Loucy (cell line): Measurements from ENCODE around the gene MACROD1.

Source experiments
- H2AFZ ChIP-seq: fragments of 200-600 bp; sonication (generic); 2 replicates; pipeline ENCODE4 v1.6.0; 2016; ENCODE audit warnings: antibody characterized with exemption, mild to moderate bottlenecking, low read length, moderate library complexity
- H3F3A ChIP-seq: fragments of 200-600 bp; 2 replicates; pipeline ENCODE4 v1.6.0; 2016; ENCODE audit warnings: antibody characterized with exemption, low read depth, mild to moderate bottlenecking
- H3K27me3 ChIP-seq: fragments of 200-600 bp; sonication (generic); 2 replicates; pipeline ENCODE4 v1.6.1; 2014; ENCODE audit warnings: low read length, mild to moderate bottlenecking; ENCODE audit not compliant: insufficient read depth, poor library complexity, severe bottlenecking
- H3K36me3 ChIP-seq: fragments of 200-600 bp; sonication (generic); 2 replicates; pipeline ENCODE4 v1.6.1; 2016; ENCODE audit warnings: low read length; ENCODE audit not compliant: insufficient read depth
- H3K4me1 ChIP-seq: fragments of 200-600 bp; sonication (generic); 2 replicates; pipeline ENCODE4 v1.5.1; 2014; ENCODE audit warnings: low read length, mild to moderate bottlenecking; ENCODE audit not compliant: insufficient read depth, poor library complexity, severe bottlenecking
- H3K4me2 ChIP-seq: fragments of 200-600 bp; sonication (generic); 2 replicates; pipeline ENCODE4 v1.6.0; 2014; ENCODE audit warnings: antibody characterized with exemption, low read length, low read depth, mild to moderate bottlenecking; ENCODE audit not compliant: poor library complexity, severe bottlenecking
- H3K4me3 ChIP-seq: fragments of 200-600 bp; sonication (generic); 2 replicates; pipeline ENCODE4 v1.5.1; 2014; ENCODE audit warnings: low read length, mild to moderate bottlenecking, mixed read lengths; ENCODE audit not compliant: poor library complexity, severe bottlenecking
- H3K79me2 ChIP-seq: fragments of 200-600 bp; sonication (generic); 2 replicates; pipeline ENCODE4 v1.6.1; 2014; ENCODE audit warnings: low read length; ENCODE audit not compliant: insufficient read depth
- H3K9ac ChIP-seq: fragments of 200-600 bp; sonication (generic); 2 replicates; pipeline ENCODE4 v1.6.0; 2014; ENCODE audit warnings: mild to moderate bottlenecking, low read depth, low read length, moderate library complexity; ENCODE audit not compliant: poor library complexity, severe bottlenecking
- H3K9me2 ChIP-seq: fragments of 200-600 bp; sonication (generic); replicated peaks from 2 replicates; pipeline ENCODE4 v1.6.1; 2016; ENCODE audit warnings: low read depth, low read length, mixed read lengths
- H3K9me3 ChIP-seq: fragments of 200-600 bp; sonication (generic); 2 replicates; pipeline ENCODE4 v1.6.1; 2014; ENCODE audit warnings: mild to moderate bottlenecking, antibody characterized with exemption, low read length, low read depth; ENCODE audit not compliant: insufficient read depth
- H4K20me1 ChIP-seq: fragments of 200-600 bp; sonication (generic); 2 replicates; pipeline ENCODE4 v1.6.0; 2014; ENCODE audit warnings: antibody characterized with exemption, low read length, mild to moderate bottlenecking; ENCODE audit not compliant: insufficient read depth, poor library complexity, severe bottlenecking
- CTCF ChIP-seq: fragments of 200-600 bp; sonication (generic); conservative IDR thresholded peaks from 2 replicates; pipeline ENCODE4 v1.5.1; 2014; ENCODE audit warnings: mild to moderate bottlenecking, antibody characterized with exemption, low read length
- EZH2phosphoT487 ChIP-seq: fragments of 200-600 bp; IDR thresholded peaks from 2 replicates; pipeline ENCODE4 v1.6.1; 2018; ENCODE audit warnings: antibody characterized with exemption, mild to moderate bottlenecking, moderate library complexity, borderline replicate concordance

Gene MACROD1

GRCh38 chr11:64056213-64056785 is 109.6 kb downstream of the MACROD1 start:
- Histone ChIP-seq H2AFZ (no peak overlapping the region), H4K20me1 (no peaks in the 10 kb centered on the region), H3K9me3 (no peaks in the 10 kb centered on the region), H3K27me3 (no peaks in the 10 kb centered on the region), H3K9me2 (no peaks in the 10 kb centered on the region), H3K36me3 (no peaks in the 10 kb centered on the region), H3F3A (no peaks in the 10 kb centered on the region), H3K79me2 (no peaks in the 10 kb centered on the region), H3K4me3 (no peak overlapping the region), H3K4me2 (no peak overlapping the region), H3K4me1 (no peaks in the 10 kb centered on the region), H3K9ac (no peak overlapping the region)
- TF ChIP-seq EZH2phosphoT487 (no peak), CTCF (no peak)

DNA sequence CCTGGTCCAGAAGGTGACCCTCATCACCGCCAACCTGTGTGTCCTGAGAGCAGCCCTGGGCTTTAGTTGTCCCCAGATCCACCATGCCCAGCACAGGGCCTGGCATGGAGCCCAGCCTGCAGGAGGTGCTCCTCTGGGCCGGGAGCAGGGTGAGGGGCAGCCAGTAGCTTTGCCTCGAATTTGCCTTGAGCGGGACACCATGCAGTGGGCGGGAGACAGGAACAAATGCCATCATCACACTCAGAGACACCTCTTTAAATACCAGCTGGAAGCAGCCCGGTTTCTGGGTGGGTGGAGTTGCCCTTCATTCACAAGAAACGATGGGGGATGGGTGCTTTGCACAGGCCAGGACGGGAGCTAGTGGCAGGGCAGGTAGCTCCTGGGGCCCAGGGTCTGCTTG is 110.8 kb downstream of the MACROD1 start:
- no peak overlapping the region for H3K4me3 ChIP-seq
- no peaks in the 10 kb centered on the region for H3K36me3 ChIP-seq
- no peaks in the 10 kb centered on the region for H3F3A ChIP-seq
- TF ChIP-seq CTCF = no peak
- TF ChIP-seq EZH2phosphoT487 = no peak
- no peaks in the 10 kb centered on the region for H3K9me3 ChIP-seq
- no peaks in the 10 kb centered on the region for H3K27me3 ChIP-seq
- H2AFZ ChIP-seq = no peak overlapping the region
- H4K20me1 ChIP-seq = no peaks in the 10 kb centered on the region
- no peak overlapping the region for H3K4me2 ChIP-seq
- no peaks in the 10 kb centered on the region for H3K4me1 ChIP-seq
- H3K9ac ChIP-seq = no peak overlapping the region
- no peaks in the 10 kb centered on the region for H3K9me2 ChIP-seq
- no peaks in the 10 kb centered on the region for H3K79me2 ChIP-seq

DNA sequence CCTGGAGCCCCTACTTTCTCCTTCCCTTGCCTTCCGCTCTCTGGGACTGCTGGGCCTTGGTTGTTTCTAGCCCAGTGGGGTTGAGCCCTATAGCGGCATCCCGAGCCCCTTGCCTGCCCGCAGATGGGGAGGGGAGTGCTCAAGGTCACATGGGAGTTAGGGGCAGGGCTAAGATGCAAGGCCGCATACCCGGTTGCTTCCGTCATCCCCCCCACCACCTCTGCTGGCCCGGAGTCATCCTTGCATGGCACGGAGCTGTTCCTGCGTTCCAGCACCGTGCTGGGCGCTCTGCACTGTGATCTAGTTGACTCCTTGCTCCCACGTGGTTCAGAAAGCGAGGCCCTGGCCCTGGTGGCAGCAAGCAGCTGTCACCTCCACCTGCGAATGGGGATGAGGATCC is 112.2 kb downstream of the MACROD1 start:
- Histone ChIP-seq H3K79me2 (no peaks in the 10 kb centered on the region), H2AFZ (no peak overlapping the region), H3K27me3 (no peaks in the 10 kb centered on the region), H3K4me2 (no peak overlapping the region), H3K4me3 (no peak overlapping the region), H3F3A (no peaks in the 10 kb centered on the region), H3K4me1 (no peaks in the 10 kb centered on the region), H3K9me2 (no peaks in the 10 kb centered on the region), H3K36me3 (no peaks in the 10 kb centered on the region), H3K9ac (no peak overlapping the region), H3K9me3 (no peaks in the 10 kb centered on the region), H4K20me1 (no peaks in the 10 kb centered on the region)
- no peak for TF ChIP-seq EZH2phosphoT487

DNA sequence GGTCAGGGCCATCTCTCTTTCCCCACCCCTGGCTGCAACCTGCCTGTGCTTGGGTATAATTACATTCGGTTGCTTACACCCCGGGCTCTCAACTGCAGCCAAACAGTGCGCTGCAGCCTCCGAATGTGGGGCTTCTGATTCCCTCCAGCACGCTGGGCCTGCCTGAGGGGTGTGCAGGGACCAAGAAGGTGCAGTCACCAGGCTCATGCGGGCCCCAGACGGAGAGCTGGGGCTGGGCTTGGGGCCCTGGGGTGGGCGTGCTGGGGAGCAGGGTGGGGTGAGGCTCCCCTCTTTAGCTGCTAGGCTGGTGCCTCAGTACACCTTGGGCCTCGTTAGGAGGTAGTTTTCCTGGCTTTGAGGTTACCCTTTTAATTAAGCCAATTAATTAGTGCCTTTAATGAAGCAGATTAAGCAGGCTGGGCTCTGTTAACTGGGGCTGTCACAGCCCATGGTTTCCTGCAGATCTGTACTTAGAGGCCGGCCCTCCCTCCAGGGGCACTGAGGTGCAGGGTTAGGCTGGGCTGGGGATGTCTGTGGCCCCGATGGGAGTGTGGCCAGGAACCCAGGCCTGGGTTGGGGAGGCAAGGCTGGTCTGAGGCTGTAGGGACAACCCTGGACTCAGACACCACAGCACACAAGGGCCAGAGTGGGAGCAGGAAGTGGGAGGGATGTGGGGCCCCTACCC is 112.8 kb downstream of the MACROD1 start:
- Histone ChIP-seq H3K36me3 (no peaks in the 10 kb centered on the region), H3K79me2 (no peaks in the 10 kb centered on the region), H3K4me1 (no peaks in the 10 kb centered on the region), H3K9ac (no peak overlapping the region), H3K27me3 (no peaks in the 10 kb centered on the region), H3K9me3 (no peaks in the 10 kb centered on the region), H4K20me1 (no peaks in the 10 kb centered on the region), H3K9me2 (no peaks in the 10 kb centered on the region), H3K4me3 (no peak overlapping the region), H3K4me2 (no peak overlapping the region), H2AFZ (no peak overlapping the region), H3F3A (no peaks in the 10 kb centered on the region)
- no peak for TF ChIP-seq CTCF
- no peak for TF ChIP-seq EZH2phosphoT487
